NT2/D1 (cell line): Measurements from ENCODE around the gene BID.

ENCODE experiments used
- YY1 ChIP-seq: IDR thresholded peaks from 2 replicates; pipeline ENCODE4 v1.6.1; 2011; ENCODE audit not compliant: insufficient read length, insufficient read depth
- ZNF274 ChIP-seq: IDR thresholded peaks from 2 replicates; pipeline ENCODE4 v1.6.1; 2011; ENCODE audit warnings: mild to moderate bottlenecking, low read depth, low read length

DNA sequence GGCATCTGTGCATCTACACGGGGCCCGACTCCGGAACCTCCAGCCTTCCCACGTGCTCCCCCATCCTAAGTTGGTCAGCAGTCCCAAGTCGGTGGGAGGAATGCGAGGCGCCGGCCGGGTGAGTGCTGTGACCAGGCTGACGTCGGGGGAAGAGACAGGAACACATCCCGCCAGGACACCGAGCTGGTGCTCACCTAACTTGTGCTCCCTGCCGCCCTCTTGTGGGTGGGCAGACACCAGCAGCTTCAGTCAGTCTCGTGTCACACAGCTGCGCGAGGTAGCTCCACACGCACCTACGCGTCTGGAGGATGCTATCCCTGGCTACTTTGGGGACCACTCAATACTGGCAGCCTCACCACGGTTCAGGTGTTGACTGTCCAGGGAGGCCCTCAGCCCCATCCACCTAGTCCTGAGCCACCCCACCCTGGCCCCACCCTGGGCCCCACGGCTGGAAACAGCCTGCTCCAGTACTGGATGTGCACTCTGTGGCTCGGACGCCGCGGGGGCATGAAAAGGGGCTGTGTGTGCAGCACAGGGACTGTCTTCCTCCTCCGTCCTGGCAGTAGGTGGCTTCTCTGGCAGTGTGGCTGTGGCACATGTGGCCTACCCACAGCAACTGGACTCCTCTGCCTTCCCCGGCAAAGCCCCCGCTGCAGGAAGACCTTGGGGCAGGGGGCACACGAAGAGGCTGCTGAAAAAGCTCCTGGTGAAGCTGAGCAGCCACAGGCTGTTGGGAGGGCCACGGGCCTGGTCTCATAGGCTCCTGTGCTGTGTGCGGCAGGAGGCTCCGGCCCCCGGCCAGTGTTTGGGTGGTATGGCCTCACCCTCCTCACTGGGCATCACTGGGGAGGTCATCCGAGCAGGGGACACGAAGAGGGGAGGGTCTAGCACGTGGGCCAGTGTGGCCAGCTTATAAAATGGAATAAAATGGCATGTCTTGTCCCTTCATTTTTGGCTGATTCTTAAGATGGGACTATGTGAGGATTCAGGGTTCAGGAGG is 11.2 kb upstream of the BID start:
- no peak for TF ChIP-seq YY1
- no peak for TF ChIP-seq ZNF274
